EH (cell line): Measurements from ENCODE around the gene NDUFA5.
"Not testable (repeated sequence)": the region's sequence is repeated elsewhere in the genome, so short reads cannot be mapped to it uniquely, and the experiment has no call there.

Experiments used
- DNase-seq: peaks from one replicate; pipeline ENCODE4 v3.0.0-alpha.2; 2015; ENCODE audit warnings: low read depth

Gene NDUFA5

DNA sequence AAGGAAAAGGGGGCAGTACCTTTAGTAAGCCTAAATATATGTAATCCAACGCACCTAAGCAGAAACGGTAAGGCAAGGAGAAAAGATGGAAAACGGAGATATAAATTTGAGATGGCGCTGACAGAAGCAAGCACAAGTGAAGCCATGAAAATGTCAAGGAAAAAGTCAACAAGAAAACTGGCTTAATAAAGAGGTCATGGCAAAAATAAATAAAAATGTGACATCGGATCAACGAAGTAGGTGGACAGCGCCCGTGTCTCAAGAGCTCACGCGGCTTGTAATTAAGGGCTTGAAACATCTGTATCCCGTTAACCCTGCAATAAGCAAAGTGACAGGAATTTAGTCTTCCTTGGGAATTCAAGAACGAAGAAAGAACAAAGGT is 611 bp downstream of the NDUFA5 start:
- no peak for DNase-seq

DNA sequence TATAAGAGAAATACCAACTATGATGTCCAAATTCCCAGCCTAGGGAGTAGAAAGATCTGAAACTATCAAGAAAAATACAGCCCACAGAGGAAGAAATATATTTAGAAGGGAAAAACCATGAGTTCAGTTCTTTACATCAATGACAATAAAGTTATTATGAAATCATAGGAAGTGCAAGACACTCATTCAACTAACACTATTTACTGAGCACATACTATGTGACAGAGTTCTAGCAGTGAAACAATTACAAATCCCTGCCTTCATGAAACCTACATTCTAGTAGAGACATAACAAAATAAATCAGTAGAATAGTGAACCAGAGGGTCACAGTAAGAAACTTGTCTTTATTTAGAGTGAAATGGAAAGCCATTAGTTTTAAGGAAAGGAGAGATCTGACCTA is 2.1 kb downstream of the NDUFA5 start:
- no peak for DNase-seq

DNA sequence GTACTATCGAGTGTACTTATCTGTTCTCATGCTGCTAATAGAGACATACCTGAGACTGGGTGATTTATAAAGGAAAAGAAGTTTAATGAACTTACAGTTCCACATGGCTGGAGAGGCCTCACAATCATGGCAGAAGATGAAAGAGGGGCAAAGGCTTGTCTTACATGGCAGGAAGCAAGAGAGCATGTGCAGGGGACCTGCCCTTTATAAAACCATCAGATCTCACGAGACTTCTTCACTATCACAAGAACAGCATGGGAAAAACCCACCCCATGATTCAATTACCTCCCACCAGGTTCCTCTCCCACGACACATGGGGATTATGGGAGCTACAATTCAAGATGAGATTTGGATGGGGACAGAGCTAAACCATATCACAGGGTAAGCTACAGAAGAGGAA is 4.5 kb downstream of the NDUFA5 start:
- no peak for DNase-seq

DNA sequence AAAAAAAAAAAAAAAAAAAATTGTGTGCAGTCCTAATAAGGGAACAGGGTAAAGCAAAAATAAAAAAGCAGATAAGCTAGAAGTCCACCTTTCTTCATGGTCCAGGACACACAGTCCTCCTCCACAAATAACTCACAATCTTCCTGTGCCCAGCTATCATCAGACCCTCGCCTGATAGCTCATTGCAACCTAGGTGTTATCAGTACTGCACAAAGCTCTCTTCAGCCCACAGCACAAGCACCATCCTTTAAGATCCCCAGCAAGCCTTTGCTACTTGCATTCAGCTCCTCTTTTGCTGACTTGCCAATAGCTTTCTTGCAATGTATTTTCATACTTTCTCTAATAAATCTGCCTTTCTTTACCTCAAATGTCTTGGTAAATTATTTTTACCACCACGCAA is 5.0 kb downstream of the NDUFA5 start:
- no peak for DNase-seq

DNA sequence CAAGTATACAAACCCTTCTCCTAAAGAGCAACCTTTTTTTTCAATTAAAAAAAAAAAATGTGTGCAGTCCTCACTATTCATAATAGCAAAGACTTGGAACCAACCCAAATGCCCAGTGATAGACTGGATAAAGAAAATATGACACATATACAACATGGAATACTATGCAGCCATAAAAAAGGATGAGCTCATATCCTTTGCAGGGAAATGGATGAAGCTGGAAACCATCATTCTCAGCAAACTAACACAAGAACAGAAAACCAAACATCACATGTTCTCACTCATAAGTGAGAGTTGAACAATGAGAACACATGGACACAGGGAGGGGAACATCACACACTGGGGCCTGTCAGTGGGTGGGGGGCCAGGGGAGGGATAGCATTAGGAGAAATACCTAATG is 5.5 kb downstream of the NDUFA5 start:
- not testable (repeated sequence) for DNase-seq

DNA sequence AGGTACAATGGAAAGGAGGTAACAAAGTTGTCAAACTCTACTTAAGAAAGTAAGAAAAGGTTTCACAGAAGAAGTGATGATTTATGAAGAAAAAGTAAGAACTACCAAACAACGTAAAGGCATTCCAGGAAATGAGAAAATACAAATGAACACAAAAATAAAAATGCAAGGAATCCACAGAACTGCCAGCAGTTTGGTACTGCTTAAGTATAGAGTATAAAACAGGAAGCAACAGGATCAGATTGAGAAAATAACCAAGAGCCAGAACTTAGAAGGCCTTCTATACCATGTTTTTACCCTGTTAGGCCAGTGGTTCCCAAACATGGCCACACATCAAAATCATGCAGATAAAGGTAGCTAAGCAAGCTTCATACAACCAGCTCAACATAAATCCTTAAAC is 9.2 kb downstream of the NDUFA5 start:
- DNase-seq = peak; percentile 50

DNA sequence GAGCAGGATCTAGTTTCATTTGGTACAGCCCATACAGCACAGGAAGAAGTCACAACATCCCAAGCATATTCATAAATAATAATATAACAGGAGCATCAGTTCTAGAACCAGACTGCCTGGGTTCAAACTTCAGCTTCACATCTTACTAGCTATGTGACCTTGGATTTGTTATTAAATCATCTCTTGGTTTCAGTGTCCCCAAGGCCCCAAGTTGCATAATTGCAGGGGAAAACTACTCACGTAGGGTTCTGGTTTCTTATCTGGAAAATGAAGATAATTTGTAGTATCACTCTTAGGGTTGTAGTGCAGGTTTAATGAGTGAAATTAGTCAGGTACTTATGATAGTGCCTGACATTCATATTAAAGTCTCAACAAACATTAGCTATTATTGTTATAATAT is 17.7 kb downstream of the NDUFA5 start:
- DNase-seq = no peak

DNA sequence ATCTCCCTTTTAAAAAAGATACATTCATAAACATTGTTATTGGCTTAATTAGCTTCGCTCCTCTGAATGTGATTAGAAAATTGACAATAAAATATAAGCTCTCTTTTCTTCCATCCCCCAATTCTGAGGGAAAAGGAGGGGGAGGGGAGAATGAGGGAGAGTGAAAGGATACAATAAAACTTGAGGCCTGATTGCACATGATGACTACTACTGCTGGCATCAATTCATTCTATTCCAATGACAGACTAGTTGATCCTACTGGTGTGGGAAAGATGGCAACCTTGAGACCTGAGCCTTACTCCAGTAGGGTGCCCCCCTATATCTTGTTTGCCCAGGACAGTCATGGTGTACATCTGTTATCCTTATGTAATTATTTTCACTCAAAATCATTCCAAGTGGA is 18.7 kb downstream of the NDUFA5 start:
- DNase-seq = peak; percentile 36

DNA sequence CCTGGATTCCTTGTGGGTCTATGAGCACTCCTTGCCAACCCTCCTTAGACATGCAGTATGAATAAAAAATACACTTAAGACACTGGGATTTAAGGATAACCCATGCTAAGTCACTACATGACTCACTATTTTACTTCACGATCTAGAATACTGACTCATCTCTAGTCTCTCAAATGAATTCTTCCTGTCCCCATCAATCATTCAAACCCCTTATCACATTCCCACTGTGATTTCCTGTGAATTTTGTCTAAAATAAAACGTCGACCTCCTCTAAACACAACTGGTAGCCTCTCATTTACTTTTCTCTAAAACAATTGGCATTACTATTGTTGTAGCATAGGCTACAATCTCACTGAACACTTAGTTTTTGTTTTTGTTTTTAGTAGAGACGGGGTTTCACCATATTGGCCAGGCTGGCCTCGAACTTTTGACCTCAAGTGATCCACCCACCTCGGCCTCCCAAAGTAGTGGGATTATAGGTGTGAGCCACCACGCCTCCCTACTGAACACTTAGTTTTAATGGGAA is 19.4 kb downstream of the NDUFA5 start:
- DNase-seq = peak; percentile 91

DNA sequence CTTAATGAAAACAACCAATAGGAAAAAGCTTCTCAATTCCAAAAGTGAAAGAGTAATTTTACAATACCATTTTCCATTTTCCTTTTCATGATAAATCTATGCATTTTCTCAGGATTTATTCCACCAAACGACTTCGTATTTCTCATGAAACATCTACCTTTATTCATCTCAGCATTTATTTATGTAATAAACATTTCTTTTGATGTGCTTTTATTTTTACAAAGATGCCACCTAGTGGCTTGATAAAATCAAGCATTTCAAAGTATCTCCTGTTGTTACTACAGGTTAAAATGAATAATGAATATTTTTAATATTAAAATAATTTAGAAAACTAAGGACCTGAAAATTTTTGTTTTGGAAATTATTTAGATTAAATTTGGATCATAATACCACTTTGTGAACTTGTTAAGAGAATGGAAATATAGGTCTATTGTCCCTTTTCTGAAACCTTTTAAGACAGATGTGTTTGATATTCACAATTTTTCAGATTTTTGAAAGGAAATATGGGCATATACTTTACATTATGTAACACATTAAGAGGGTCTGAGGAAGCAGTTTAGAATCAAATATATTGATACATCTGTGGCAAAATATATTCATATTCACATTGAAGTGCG is 20.5 kb downstream of the NDUFA5 start:
- peak; percentile 40 for DNase-seq

DNA sequence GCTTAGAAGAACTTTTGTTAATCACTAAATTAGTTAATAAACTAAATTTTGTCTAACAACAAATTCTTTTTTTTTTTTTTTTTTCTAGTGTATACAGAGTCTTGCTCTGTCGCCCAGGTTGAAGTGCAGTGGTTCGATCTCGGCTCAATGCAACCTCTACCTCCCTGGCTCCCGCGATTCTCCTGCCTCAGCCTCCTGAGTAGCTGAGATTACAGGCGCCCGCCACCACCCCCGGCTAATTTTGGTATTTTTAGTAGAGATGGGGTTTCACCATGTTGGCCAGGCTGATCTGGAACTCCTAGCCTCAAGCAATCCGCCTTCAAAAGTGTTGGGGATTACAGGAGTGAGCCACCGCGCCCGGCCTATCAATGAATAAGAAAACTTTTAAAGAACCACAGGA is 22.1 kb downstream of the NDUFA5 start:
- no peak for DNase-seq

DNA sequence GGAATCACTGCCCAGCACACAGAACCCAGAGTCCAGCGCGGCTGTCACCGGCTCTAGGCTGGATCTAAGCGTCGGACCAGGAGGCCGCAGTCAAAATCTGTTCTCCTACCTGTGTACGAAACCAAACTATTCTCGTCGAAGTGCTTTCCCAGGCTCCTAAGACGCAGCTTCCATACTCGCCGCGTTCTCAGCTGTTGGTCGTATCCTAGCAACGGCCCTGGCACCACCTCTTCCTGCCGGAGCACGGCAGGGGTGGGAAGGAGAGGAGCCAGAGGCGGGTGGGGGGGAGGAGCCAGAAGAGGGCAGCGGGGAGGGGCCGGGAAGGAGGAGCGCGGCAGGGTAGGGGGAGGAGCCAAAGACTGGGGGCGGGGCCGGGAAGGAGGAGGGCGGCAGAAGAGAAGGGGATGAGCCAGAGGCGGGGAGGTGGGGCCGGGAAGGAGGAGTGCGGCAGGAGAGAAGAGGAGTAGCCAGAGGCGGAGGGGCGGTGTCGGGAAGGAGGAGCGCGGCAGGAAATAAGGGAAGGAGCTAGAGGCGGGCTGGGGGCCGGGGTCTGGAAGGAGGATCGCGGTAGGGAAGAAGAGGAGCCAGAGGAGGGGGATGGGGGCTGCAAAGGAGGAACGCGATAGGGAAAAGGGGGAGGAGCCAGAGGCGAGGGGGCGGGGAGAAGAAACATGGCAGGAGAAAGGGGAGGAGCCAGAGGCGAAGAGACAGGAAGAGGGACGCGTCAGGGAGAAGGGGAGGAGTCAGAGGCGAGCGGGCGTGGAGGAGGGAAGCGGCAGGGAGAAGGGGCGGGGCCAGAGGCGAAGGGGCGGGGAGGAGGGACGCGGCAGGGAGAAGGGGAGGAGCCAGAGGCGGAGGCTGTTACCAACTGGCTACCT is 23.0 kb downstream of the NDUFA5 start, which contains the start of gene IQUB:
Gene IQUB, minus strand, starts transcription at position 213 of the 878 bp plus-strand sequence. CDS start 22,255 bp downstream, outside the sequence.
- peak; percentile 98 for DNase-seq

DNA sequence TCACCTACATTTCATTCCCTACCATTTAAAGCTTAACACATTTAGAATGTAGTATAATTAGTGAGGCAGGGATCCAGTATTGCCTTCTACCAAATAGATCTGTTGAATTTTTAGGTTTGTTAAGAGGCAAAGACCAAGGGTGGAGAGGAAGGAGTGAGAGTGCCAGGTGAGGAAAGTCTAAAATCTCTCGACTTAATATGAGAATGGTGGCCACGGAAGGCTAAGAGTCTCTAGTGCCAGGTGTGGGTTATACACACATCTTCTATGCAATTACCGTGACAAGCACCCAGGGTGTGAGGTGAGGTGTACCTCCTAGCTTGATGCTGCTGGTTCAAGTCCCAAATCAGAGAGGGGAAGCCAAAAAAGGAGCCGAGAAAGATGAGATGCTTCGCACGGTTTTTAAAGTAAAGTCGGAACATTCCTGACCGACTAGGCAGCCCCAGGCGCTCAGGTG is 23.7 kb downstream of the NDUFA5 start:
- DNase-seq = no peak

DNA sequence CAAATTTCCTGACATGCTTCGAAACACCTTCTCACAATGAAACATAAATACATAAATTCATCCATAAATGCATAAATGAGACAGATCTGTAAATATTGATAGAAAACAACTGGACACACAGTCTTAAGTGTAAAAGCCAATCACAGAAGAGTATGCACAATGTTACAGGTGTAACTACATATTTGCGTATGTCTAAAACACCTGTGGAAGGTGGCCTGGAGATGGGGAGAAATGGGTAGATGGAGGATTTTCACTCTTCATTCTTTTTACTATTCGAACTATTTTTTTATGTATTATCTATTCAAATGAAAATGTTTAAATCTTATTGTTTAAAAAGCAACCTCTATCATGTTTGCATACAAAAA is 24.1 kb downstream of the NDUFA5 start:
- DNase-seq = no peak

DNA sequence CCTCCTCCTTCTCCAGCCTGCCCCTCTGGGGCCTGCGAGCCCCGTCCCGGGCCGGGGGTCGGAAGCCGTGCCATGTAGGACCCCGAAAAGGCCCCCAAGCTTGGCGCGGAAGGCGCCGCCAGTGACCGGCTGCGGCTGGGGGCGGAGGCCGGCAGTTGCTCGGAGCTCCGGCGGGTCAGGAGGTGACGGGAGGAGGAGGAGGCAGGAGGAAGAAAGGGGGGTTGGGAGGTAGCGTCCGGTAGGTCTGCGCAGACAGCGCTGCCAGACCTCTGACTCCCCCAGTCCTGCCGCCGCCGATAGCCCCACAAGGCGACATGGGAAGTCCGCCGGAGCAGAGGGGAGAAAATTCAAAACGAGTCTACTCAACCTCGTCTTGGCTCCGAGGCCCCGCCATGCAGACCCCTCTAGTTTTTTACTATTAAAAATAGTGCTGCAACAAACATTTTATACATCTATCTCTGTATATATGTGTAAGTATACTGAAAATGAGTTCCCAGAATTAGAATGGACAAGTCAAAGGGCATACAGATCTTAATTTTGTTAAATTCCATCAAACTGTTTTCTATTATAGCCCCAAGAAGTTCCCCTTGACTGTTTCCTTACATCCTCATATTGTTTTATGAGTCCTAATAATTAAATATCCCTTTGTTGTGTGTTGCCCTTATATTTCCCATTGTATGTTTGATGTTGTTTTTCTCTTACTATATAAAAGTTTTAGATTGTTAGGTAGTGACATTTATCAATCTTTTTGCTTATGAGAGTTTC is 24.6 kb downstream of the NDUFA5 start:
- DNase-seq = peak; percentile 47

DNA sequence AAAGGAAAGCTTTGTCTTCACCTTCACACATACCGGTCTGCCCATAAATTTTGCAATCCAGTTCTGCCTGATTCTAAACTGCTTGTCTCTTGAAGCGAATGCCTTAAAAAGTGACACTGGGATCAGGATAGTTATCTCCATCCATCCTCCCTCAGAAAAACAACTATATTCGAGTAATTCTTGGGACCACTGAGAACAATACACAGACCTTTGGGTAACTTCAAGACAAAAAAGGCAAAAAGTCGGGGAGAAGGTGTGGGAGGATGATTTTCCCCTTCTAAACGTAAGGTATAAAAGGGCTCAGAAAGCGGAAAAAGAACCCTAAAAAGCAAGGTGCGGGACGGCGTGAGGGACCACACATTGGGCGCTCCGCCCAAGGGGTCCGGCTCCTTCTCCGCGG is 25.3 kb downstream of the NDUFA5 start:
- DNase-seq = not testable (repeated sequence)

DNA sequence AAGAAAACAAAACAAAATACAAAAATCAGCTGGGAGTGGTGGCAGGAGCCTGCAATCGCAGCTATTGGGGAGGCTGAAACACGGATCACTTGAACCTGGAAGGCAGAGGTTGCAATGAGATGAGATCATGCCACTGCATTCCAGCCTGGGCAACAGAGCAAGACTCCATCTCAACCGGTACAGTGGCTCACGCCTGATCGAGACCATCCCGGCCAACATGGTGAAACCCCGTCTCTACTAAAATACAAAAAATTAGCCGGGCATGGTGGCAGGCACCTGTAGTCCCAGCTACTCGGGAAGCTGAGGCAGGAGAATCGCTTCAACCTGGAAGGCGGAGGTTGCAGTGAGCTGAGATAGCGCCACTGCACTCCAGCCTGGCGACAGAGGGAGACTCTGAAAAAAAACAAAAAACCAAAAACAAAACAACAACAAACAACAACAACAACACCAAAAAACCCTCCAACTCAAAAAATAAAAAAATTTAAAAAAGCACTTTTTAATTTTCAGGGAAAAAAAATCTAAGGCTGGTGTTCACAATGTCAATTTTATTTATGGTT is 27.5 kb downstream of the NDUFA5 start:
- not testable (repeated sequence) for DNase-seq

DNA sequence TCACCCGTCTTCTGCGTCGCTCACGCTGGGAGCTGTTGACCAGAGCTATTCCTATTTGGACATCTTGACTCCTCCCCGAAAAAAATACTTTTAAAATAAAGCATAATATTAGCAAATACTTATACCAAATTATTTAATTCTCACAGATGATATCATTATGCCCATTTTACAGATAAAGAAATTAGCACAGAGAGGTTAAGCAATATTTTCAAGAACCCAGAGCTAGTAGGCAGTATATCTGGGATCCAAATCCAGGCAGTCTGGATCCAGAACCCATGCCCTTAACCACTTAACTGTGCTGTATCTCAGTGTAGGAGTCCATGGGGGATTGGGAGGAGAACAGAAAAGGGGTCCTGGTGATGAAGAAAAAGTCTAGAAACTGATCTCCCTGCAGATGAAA is 29.4 kb downstream of the NDUFA5 start:
- DNase-seq = no peak

DNA sequence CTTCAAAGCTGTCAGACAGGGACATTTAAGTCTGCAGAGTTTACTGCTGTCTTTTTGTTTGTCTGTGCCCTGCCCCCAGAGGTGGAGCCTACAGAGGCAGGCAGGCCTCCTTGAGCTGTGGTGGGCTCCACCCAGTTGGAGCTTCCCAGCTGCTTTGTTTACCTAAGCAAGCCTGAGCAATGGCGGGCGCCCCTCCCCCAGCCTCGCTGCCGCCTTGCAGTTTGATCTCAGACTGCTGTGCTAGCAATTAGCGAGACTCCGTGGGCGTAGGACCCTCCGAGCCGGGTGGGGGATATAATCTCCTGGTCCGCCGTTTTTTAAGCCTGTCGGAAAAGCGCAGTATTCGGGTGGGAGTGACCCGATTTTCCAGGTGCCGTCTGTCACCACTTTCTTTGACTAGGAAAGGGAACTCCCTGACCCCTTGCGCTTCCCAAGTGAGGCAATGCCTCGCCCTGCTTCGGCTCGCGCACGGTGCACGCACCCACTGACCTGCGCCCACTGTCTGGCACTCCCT is 29.8 kb downstream of the NDUFA5 start:
- not testable (repeated sequence) for DNase-seq

DNA sequence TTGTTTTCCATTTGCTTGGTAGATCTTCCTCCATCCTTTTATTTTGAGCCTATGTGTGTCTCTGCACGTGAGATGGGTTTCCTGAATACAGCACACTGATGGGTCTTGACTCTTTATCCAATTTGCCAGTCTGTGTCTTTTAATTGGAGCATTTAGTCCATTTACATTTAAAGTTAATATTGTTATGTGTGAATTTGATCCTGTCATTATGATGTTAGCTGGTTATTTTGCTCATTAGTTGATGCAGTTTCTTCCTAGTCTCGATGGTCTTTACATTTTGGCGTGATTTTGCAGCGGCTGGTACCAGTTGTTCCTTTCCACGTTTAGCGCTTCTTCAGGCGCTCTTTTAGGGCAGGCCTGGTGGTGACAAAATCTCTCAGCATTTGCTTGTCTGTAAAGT is 31.1 kb downstream of the NDUFA5 start:
- DNase-seq = not testable (repeated sequence)

DNA sequence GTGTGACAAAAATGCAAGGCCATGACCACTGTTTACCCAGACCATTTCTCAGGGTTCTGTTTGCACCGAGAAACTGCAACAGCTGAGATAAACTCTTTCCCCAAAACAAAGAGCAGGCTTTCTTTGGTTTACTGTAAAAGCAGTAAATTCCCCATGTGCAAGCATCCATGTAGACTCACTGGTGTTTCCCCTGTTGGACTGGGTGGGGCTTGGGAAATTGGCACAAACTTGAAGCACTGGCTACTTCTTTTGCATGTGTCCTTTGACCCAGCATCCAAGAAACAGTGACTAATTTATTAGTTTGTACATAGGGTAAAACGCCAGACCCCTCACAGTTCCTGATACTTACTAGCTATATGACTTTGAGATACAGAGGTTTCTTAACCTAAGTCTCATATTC is 35.6 kb downstream of the NDUFA5 start:
- DNase-seq = no peak

DNA sequence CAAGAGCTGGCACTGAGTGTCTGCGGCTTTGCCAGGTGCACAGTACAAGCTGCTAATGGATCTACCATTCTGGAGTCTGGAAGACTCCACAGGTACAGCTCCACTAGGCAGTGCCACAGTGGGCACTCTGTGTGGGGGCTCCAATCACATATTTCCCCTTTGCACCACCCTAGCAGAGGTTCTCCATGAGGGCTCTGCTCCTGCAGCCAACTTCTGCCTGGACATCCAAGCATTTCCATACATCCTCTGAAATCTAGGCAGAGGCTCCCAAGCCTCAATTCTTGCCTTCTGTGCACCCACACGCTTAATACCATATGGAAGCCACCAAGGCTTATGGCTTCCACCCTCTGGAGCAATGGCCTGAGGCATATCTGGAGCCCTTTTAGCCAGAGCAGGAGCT is 52.4 kb downstream of the NDUFA5 start:
- no peak for DNase-seq
